IMR-90 (cell line): Measurements from ENCODE around the gene TK2.

ENCODE experiments used
- MAZ ChIP-seq: IDR thresholded peaks from 2 replicates; pipeline ENCODE4 v1.6.1; 2012; ENCODE audit warnings: low read depth, mild to moderate bottlenecking, low read length, improper control_type of control experiment, moderate library complexity, borderline replicate concordance
- POLR2A ChIP-seq: IDR thresholded peaks from 2 replicates; pipeline ENCODE4 v1.6.1; 2012; ENCODE audit warnings: mild to moderate bottlenecking, low read depth, low read length
- SMC3 ChIP-seq: fragments of 150-350 bp; IDR thresholded peaks from 2 replicates; pipeline ENCODE4 v1.6.1; 2016; ENCODE audit warnings: low read depth, mild to moderate bottlenecking, antibody characterized with exemption, low read length, moderate library complexity
- TF ChIP-seq, protein P1 (sequence below): conservative IDR thresholded peaks from 2 replicates; pipeline ENCODE4 v1.5.1; 2012; ENCODE audit warnings: mild to moderate bottlenecking, low read depth, low read length, improper control_type of control experiment
- TF ChIP-seq, protein P2 (sequence below): fragments of 150-350 bp; IDR thresholded peaks from 2 replicates; pipeline ENCODE4 v1.6.1; 2017; ENCODE audit warnings: mild to moderate bottlenecking, antibody characterized with exemption, low read length, low read depth

DNA sequence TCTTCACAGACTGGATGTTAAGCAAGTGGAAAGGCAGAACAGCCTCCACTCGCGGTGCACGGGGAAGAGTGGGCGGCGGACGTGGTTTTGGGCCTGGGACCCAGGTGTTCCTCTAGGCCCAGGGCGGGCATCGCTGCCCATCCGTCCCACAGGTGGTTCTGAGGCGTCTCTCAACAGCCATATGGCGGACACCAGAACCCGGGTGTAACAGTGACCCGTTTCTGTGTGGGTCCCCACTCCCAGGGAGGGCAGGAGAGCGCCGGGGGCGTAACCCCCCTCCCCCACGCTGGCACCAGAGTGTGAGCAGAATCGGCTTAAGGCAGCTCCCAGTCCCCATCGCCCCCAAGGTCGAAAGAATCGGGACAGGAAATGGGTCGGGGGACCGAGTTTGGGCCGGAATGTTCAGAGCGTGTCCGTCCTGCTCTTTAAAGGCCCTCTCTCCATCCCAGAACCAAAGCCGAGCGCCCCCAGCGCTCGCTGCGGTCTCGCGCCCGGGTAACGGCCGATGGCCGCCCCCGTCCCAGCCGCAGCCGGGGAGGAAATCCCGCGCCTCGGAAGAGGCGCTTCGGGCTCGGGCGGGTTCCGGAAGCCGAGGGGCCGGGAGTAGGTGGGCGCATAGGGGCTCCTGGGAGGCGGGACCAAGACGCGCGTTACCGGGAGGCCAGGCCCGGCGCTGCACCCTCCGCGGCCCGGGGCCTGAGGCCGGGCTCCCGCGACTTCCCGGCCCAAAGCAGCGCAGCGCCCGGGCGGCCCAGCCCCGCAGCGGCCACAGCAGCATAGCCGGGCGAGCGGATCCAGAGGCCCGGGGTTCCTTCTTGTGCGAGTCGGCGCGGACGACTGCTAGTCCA is at the start of gene TK2:
- TF ChIP-seq POLR2A = peak; percentile 75; the same call in 1 of the 2 replicates
- TF ChIP-seq SMC3 = no peak
- TF ChIP-seq, protein P1, sequence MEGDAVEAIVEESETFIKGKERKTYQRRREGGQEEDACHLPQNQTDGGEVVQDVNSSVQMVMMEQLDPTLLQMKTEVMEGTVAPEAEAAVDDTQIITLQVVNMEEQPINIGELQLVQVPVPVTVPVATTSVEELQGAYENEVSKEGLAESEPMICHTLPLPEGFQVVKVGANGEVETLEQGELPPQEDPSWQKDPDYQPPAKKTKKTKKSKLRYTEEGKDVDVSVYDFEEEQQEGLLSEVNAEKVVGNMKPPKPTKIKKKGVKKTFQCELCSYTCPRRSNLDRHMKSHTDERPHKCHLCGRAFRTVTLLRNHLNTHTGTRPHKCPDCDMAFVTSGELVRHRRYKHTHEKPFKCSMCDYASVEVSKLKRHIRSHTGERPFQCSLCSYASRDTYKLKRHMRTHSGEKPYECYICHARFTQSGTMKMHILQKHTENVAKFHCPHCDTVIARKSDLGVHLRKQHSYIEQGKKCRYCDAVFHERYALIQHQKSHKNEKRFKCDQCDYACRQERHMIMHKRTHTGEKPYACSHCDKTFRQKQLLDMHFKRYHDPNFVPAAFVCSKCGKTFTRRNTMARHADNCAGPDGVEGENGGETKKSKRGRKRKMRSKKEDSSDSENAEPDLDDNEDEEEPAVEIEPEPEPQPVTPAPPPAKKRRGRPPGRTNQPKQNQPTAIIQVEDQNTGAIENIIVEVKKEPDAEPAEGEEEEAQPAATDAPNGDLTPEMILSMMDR = 0 out of 2 replicates have a peak, but pooled peaks have one; percentile 31
- TF ChIP-seq, protein P2, sequence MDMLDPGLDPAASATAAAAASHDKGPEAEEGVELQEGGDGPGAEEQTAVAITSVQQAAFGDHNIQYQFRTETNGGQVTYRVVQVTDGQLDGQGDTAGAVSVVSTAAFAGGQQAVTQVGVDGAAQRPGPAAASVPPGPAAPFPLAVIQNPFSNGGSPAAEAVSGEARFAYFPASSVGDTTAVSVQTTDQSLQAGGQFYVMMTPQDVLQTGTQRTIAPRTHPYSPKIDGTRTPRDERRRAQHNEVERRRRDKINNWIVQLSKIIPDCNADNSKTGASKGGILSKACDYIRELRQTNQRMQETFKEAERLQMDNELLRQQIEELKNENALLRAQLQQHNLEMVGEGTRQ = no peak
- peak; percentile 29; the same call in 1 of the 2 replicates for TF ChIP-seq MAZ
